ENCODE results near the gene CALN1. TPM values are rescaled to one million over a fixed set of nuclear protein-coding genes. Genes with fewer than 3 reads are reported as not detected.

CALN1 gene
- total and polyA plus RNA-seq, 2 of the 8 experiments (the other 6 are each of a cell fraction or from before 2014, with no cell fraction given): 6.4 to 15.2 TPM

DNA sequence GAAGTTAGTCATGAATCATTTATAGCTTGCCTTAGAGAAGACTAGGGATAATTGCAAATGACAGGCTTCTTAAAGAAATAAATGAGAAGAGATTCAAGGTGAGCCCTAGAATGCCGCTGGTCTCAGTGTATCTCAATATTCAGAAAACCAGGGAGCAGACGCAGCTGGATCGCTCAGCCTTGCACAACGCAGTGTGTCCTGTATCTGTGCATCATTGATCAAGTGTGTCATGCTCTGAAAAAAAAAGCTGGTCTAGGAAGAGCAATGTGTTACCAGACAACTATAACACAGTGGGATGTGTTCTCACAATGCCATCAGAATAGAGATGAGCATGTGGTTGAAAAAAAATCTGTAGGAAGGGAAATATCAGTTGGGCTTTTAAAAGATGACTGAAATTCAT is 230.1 kb downstream of the CALN1 start:
- H2BK20ac ChIP-seq (ENCODE audit: low read length): no peak overlapping the region
- no peaks in the 10 kb centered on the region for H3K4me1 ChIP-seq (replicated peaks in 1 of 4; ENCODE audit: control insufficient read depth in 3 of 4, insufficient read depth in 4 of 4, low read length in 3 of 4)
- no peak overlapping the region for H3K14ac ChIP-seq (ENCODE audit: insufficient read length)
- no peaks in the 10 kb centered on the region for H3K79me1 ChIP-seq (ENCODE audit: low read depth, low read length)
- H4K8ac ChIP-seq (ENCODE audit: extremely low read depth, insufficient read depth, low read length): no peak overlapping the region
- CTCF ChIA-PET (ENCODE audit: partially characterized antibody): interaction anchor here (1.2 to 1.4 kb wide), 3 partner anchors 97 to 313 kb away, joined by 3 to 4 read pairs (median 3); no protein-coding TSS in a partner anchor
- H3K4me2 ChIP-seq (ENCODE audit: insufficient read depth in 1 of 2, low read depth in 2 of 2, low read length in 2 of 2): no peak overlapping the region
- H3K27ac ChIP-seq (ENCODE audit: low read depth, low read length): no peak overlapping the region
- no peak overlapping the region for H3K56ac ChIP-seq (replicated peaks; ENCODE audit: insufficient read length, low read depth, low read length)
- H3K9me3 ChIP-seq (ENCODE audit: insufficient read depth in 2 of 2, low read depth in 1 of 2, low read length in 1 of 2): no peaks in the 10 kb centered on the region
- POLR2A ChIA-PET (ENCODE audit: partially characterized antibody): interaction anchor here (0.6 kb wide), 1 partner anchor 154 kb away, joined by 3 read pairs; no protein-coding TSS in a partner anchor
- H3K18ac ChIP-seq (ENCODE audit: extremely low read depth, low read length): no peak overlapping the region
- no peak overlapping the region for H2AFZ ChIP-seq (ENCODE audit: low read length)
- H3K27me3 ChIP-seq (replicated peaks in 1 of 4; ENCODE audit: control insufficient read depth in 3 of 4, extremely low read depth in 1 of 4, insufficient read depth in 3 of 4, low read length in 3 of 4): no peaks in the 10 kb centered on the region
- no peak overlapping the region for H2AK5ac ChIP-seq (ENCODE audit: low read depth, low read length)
- no peak overlapping the region for H3K23ac ChIP-seq (ENCODE audit: insufficient read length)
- H3K79me2 ChIP-seq (ENCODE audit: control insufficient read depth in 1 of 2, insufficient read depth in 2 of 2, low read length in 2 of 2): no peaks in the 10 kb centered on the region
- no peaks in the 10 kb centered on the region for H4K20me1 ChIP-seq (replicated peaks in 1 of 2; ENCODE audit: control insufficient read depth in 1 of 2, insufficient read depth in 2 of 2, low read length in 2 of 2)
- 98% methylated on average over 4 of the region's 4 CpGs; no CpG with 5 or more reads in 1 of the 2 experiments for WGBS, 2 experiments (ENCODE audit: extremely low coverage in 1 of 2, insufficient coverage in 1 of 2, insufficient read length in 1 of 2, insufficient replicate concordance in 2 of 2, low coverage in 1 of 2, low lambda C conversion rate in 2 of 2, missing lambda C conversion rate in 1 of 2)
- no peak overlapping the region for H2BK12ac ChIP-seq (ENCODE audit: low read depth, low read length)
- H3K4me3 ChIP-seq (ENCODE audit: extremely low read depth in 1 of 4, insufficient read depth in 2 of 4, low read depth in 3 of 4, low read length in 4 of 4): no peak overlapping the region
- H2BK15ac ChIP-seq (ENCODE audit: low read length): no peak overlapping the region
- DNase-seq (ENCODE audit: low read depth in 1 of 2, low spot score in 2 of 2) (no peak), FAIRE-seq (no peak)
- H2BK5ac ChIP-seq (ENCODE audit: low read depth, low read length): no peak overlapping the region
- no peaks in the 10 kb centered on the region for H3K36me3 ChIP-seq (ENCODE audit: control insufficient read depth in 2 of 4, insufficient read depth in 4 of 4, low read length in 3 of 4)
- no peak overlapping the region for H2BK120ac ChIP-seq (replicated peaks; ENCODE audit: low read depth, low read length)
- no peak overlapping the region for H4K5ac ChIP-seq (ENCODE audit: insufficient read length, low read depth, low read length)
- no peak overlapping the region for H4K91ac ChIP-seq (replicated peaks; ENCODE audit: insufficient read length, low read length)
- no peak overlapping the region for H3K4ac ChIP-seq (replicated peaks; ENCODE audit: insufficient read length, low read depth, low read length)
- H3K23me2 ChIP-seq (ENCODE audit: low read depth, low read length): no peaks in the 10 kb centered on the region
- H3K9ac ChIP-seq (replicated peaks in 1 of 4; ENCODE audit: extremely low read depth in 1 of 4, low read depth in 3 of 4, low read length in 3 of 4): no peak overlapping the region
- TF ChIP-seq SAP30 (IDR thresholded peaks at IDR 0.05; ENCODE audit: insufficient read depth, insufficient replicate concordance, low read length) (no peak), CHD2 (IDR thresholded peaks at IDR 0.05; ENCODE audit: low read length) (no peak), CHD1 (IDR thresholded peaks at IDR 0.05; ENCODE audit: low read depth, low read length) (no peak), SP2 (IDR thresholded peaks at IDR 0.05; ENCODE audit: low read length) (no peak), GABPA (IDR thresholded peaks at IDR 0.05; ENCODE audit: borderline replicate concordance, insufficient read depth, low read length) (no peak), POLR2AphosphoS5 (IDR thresholded peaks at IDR 0.05; ENCODE audit: low read depth, low read length) (no peak), RNF2 (IDR thresholded peaks at IDR 0.05; ENCODE audit: borderline replicate concordance, low read depth, low read length, missing control alignments, poor library complexity, severe bottlenecking) (no peak), CREB1 (IDR thresholded peaks at IDR 0.05) (no peak), RAD21 (IDR thresholded peaks at IDR 0.05 in 1 of 2, conservative IDR thresholded peaks at IDR 0.05 in 1 of 2; ENCODE audit: low read depth in 2 of 2, low read length in 2 of 2) (no peak), NRF1 (IDR thresholded peaks at IDR 0.05; ENCODE audit: low read depth, low read length) (no peak), TAF1 (IDR thresholded peaks at IDR 0.05; ENCODE audit: low read depth, low read length) (no peak), HDAC2 (IDR thresholded peaks at IDR 0.05; ENCODE audit: borderline replicate concordance in 1 of 2, low read depth in 2 of 2, low read length in 2 of 2) (no peak), TEAD4 (IDR thresholded peaks at IDR 0.05; ENCODE audit: low read depth, low read length) (no peak)
- TF ChIP-seq, protein P1, sequence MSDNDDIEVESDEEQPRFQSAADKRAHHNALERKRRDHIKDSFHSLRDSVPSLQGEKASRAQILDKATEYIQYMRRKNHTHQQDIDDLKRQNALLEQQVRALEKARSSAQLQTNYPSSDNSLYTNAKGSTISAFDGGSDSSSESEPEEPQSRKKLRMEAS (IDR thresholded peaks at IDR 0.05): no peak

Measured in H1 (cell line).